BLaER1 treated with 17β-estradiol and CSF1 and Interleukin-3, amounts not matched to agents 10 nM and 100 nM (cell line): ENCODE results near the gene IWS1.

Experiments used
- H3K27ac ChIP-seq, 11 experiments: shearing (Covaris generic); formaldehyde crosslinking; 2 replicates each; pipeline ENCODE4 v1.8.1; 2022
- H3K27me3 ChIP-seq, 11 experiments: shearing (Covaris generic); formaldehyde crosslinking; 2 replicates each; pipeline ENCODE4 v1.8.1; 2022
- H3K36me3 ChIP-seq, 11 experiments: shearing (Covaris generic); formaldehyde crosslinking; 2 replicates each; pipeline ENCODE4 v1.8.1; 2022
- H3K4me1 ChIP-seq, 10 experiments: shearing (Covaris generic); formaldehyde crosslinking; 2 replicates each; pipeline ENCODE4 v1.8.1; 2022
- H3K4me2 ChIP-seq, 11 experiments: shearing (Covaris generic); formaldehyde crosslinking; 2 replicates each; pipeline ENCODE4 v1.8.1; 2022
- H3K4me3 ChIP-seq, 10 experiments: shearing (Covaris generic); formaldehyde crosslinking; 2 replicates each; pipeline ENCODE4 v1.8.1; 2022
- H3K9ac ChIP-seq, 11 experiments: shearing (Covaris generic); formaldehyde crosslinking; 2 replicates each; pipeline ENCODE4 v1.8.1; 2022
- H3K9me3 ChIP-seq, 11 experiments: shearing (Covaris generic); formaldehyde crosslinking; replicated peaks in 1 of 11; 2 replicates each; pipeline ENCODE4 v1.8.1; 2022
- H4K20me1 ChIP-seq, 11 experiments: shearing (Covaris generic); formaldehyde crosslinking; 2 replicates each; pipeline ENCODE4 v1.8.1; 2022
- Cebpa-rat ChIP-seq, 11 experiments: shearing (Covaris generic); IDR thresholded peaks; 2 replicates each; pipeline ENCODE4 v1.8.1; 2022

IWS1 gene

GRCh38 chr2:127485051-127485693, 41.1 kb downstream of the IWS1 start:
- H3K9me3 ChIP-seq = no peaks in the 10 kb centered on the region
- H4K20me1 ChIP-seq = peaks cover 0 to 60% (median 41%) of the 10 kb centered on the region in 11 experiments; a peak in 17 of 22 replicates
- no peak for TF ChIP-seq Cebpa-rat (IDR thresholded peaks at IDR 0.05)
- no peak overlapping the region for H3K9ac ChIP-seq
- no peak overlapping the region for H3K4me3 ChIP-seq
- peak overlapping the region in 2 of 11 experiments; percentile 8 to 33; a peak in 1 of 22 replicates for H3K27ac ChIP-seq
- H3K4me2 ChIP-seq = peak overlapping the region in 8 of 11 experiments; percentile 7 to 49 (median 33); a peak in 12 of 22 replicates
- H3K27me3 ChIP-seq = no peaks in the 10 kb centered on the region
- H3K4me1 ChIP-seq = peaks cover 21 to 38% (median 23%) of the 10 kb centered on the region in 10 experiments
- H3K36me3 ChIP-seq = peaks cover 96 to 98% (median 98%) of the 10 kb centered on the region in 11 experiments

GRCh38 chr2:127482031-127482430, 44.3 kb downstream of the IWS1 start:
- peaks cover 8 to 25% (median 21%) of the 10 kb centered on the region in 10 experiments for H3K4me1 ChIP-seq
- H3K27me3 ChIP-seq = no peaks in the 10 kb centered on the region
- peaks cover 0 to 59% (median 48%) of the 10 kb centered on the region in 11 experiments; a peak in 17 of 22 replicates for H4K20me1 ChIP-seq
- no peak overlapping the region for H3K27ac ChIP-seq
- H3K9me3 ChIP-seq = peaks cover 0 to 4% (median 0%) of the 10 kb centered on the region in 11 experiments; a peak in 6 of 22 replicates
- peaks cover 70 to 88% (median 78%) of the 10 kb centered on the region in 11 experiments for H3K36me3 ChIP-seq
- H3K4me2 ChIP-seq = no peak overlapping the region
- H3K4me3 ChIP-seq = no peak overlapping the region
- TF ChIP-seq Cebpa-rat (IDR thresholded peaks at IDR 0.05) = no peak
- H3K9ac ChIP-seq = no peak overlapping the region

GRCh38 chr2:127479866-127480743, 46.2 kb downstream of the IWS1 start:
- Histone ChIP-seq H4K20me1 (peaks cover 0 to 41% (median 31%) of the 10 kb centered on the region in 11 experiments; a peak in 16 of 22 replicates), H3K27me3 (no peaks in the 10 kb centered on the region), H3K9me3 (peaks cover 11 to 22% (median 17%) of the 10 kb centered on the region in 11 experiments; a peak in 21 of 22 replicates), H3K4me1 (peaks cover 0 to 6% (median 2%) of the 10 kb centered on the region in 10 experiments; a peak in 13 of 20 replicates), H3K4me3 (no peak overlapping the region), H3K27ac (no peak overlapping the region), H3K36me3 (peaks cover 61 to 86% (median 71%) of the 10 kb centered on the region in 11 experiments), H3K9ac (no peak overlapping the region), H3K4me2 (no peak overlapping the region)
- TF ChIP-seq Cebpa-rat (IDR thresholded peaks at IDR 0.05) = no peak

- peaks cover 0 to 33% (median 23%) of the 10 kb centered on the region in 11 experiments; a peak in 16 of 22 replicates for H4K20me1 ChIP-seq
- H3K9ac ChIP-seq = no peak overlapping the region
- no peak overlapping the region for H3K27ac ChIP-seq
- H3K4me2 ChIP-seq = no peak overlapping the region
- peaks cover 53 to 78% (median 63%) of the 10 kb centered on the region in 11 experiments for H3K36me3 ChIP-seq
- H3K4me3 ChIP-seq = no peak overlapping the region
- no peaks in the 10 kb centered on the region for H3K27me3 ChIP-seq
- H3K9me3 ChIP-seq = peaks cover 11 to 23% (median 17%) of the 10 kb centered on the region in 11 experiments; a peak in 21 of 22 replicates
- no peak for TF ChIP-seq Cebpa-rat (IDR thresholded peaks at IDR 0.05)
- H3K4me1 ChIP-seq = no peaks in the 10 kb centered on the region
These were observed 47.0 kb downstream of the IWS1 start for GRCh38 chr2:127479219-127479825.

- Histone ChIP-seq H3K27ac (no peak overlapping the region), H4K20me1 (peaks cover 0 to 18% (median 12%) of the 10 kb centered on the region in 11 experiments; a peak in 15 of 22 replicates), H3K27me3 (no peaks in the 10 kb centered on the region), H3K36me3 (peaks cover 20 to 50% (median 31%) of the 10 kb centered on the region in 11 experiments), H3K4me2 (no peak overlapping the region), H3K9ac (no peak overlapping the region), H3K4me3 (no peak overlapping the region), H3K9me3 (peaks cover 11 to 23% (median 17%) of the 10 kb centered on the region in 11 experiments; a peak in 21 of 22 replicates), H3K4me1 (no peaks in the 10 kb centered on the region)
- no peak for TF ChIP-seq Cebpa-rat (IDR thresholded peaks at IDR 0.05)
These were observed 50.5 kb downstream of the IWS1 start for GRCh38 chr2:127475788-127476187.

GRCh38 chr2:127472268-127472667, 54.0 kb downstream of the IWS1 start:
- Histone ChIP-seq H3K27me3 (no peaks in the 10 kb centered on the region), H3K27ac (no peak overlapping the region), H3K4me3 (no peak overlapping the region), H3K4me2 (no peak overlapping the region), H3K9me3 (peaks cover 11 to 22% (median 17%) of the 10 kb centered on the region in 11 experiments; a peak in 21 of 22 replicates), H3K36me3 (peaks cover 34 to 59% (median 41%) of the 10 kb centered on the region in 11 experiments), H3K4me1 (no peaks in the 10 kb centered on the region), H4K20me1 (no peaks in the 10 kb centered on the region), H3K9ac (no peak overlapping the region)
- TF ChIP-seq Cebpa-rat (IDR thresholded peaks at IDR 0.05) = no peak

- H3K9me3 ChIP-seq = peaks cover 6 to 14% (median 11%) of the 10 kb centered on the region in 11 experiments; a peak in 21 of 22 replicates
- no peaks in the 10 kb centered on the region for H3K4me1 ChIP-seq
- no peaks in the 10 kb centered on the region for H3K27me3 ChIP-seq
- H3K4me3 ChIP-seq = no peak overlapping the region
- no peaks in the 10 kb centered on the region for H4K20me1 ChIP-seq
- no peak overlapping the region for H3K9ac ChIP-seq
- no peak overlapping the region for H3K4me2 ChIP-seq
- TF ChIP-seq Cebpa-rat (IDR thresholded peaks at IDR 0.05) = no peak
- H3K27ac ChIP-seq = no peak overlapping the region
- peaks cover 31 to 59% (median 42%) of the 10 kb centered on the region in 11 experiments for H3K36me3 ChIP-seq
These were observed 54.9 kb downstream of the IWS1 start for GRCh38 chr2:127471286-127471988.

GRCh38 chr2:127469974-127470373, 56.3 kb downstream of the IWS1 start:
- Histone ChIP-seq H3K9me3 (0 out of 22 replicates have a peak, but pooled peaks cover 0 to 4% (median 0%) of the 10 kb centered on the region in 11 experiments), H3K4me1 (peaks cover 0 to 4% (median 0%) of the 10 kb centered on the region in 10 experiments; a peak in 1 of 20 replicates), H4K20me1 (no peaks in the 10 kb centered on the region), H3K27ac (no peak overlapping the region), H3K9ac (no peak overlapping the region), H3K27me3 (no peaks in the 10 kb centered on the region), H3K4me3 (no peak overlapping the region), H3K4me2 (no peak overlapping the region), H3K36me3 (peaks cover 26 to 54% (median 40%) of the 10 kb centered on the region in 11 experiments)
- TF ChIP-seq Cebpa-rat (IDR thresholded peaks at IDR 0.05) = no peak
